Stimulated activated CD8-positive, alpha-beta memory T cell treated with anti-CD3 and anti-CD28 coated beads, Interleukin-7, amount 100 ng/mL, for 24 hours (primary cell): Measurements from ENCODE around the gene PPP1R14B.

Experiments used
- DNase-seq: peaks from one replicate; pipeline ENCODE4 v3.0.0-alpha.2; 2020; ENCODE audit warnings: low read depth

PPP1R14B gene

DNA sequence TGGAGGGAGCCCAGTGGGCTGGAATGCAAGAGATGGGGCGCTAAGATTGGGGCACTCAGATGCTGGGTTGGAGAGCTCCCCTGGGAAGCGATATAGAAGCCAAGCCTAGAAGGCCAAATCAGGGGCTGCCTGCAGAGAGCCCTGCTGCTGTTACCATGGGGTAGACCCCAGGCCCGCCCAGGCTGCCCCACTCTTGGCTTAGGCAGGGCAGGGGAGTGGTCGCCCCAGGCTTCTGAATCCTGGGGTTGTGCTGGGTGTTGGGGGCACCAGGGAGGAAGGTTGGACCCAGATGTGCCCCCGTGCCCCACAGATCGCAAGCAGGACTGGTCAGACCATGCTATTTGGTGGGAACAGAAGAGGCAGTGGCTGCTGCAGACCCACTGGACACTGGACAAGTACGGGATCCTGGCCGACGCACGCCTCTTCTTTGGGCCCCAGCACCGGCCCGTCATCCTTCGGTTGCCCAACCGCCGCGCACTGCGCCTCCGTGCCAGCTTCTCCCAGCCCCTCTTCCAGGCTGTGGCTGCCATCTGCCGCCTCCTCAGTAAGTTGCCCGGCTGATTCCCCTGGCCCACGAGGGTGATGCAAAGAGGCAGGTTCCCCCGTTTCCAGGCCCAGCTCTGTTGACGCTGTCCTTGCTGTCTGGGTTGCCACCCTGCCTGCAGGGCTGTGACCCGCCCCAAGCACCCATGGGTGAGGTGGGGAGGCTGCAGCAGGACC is 36.3 kb downstream of the PPP1R14B start:
- DNase-seq: no peak

DNA sequence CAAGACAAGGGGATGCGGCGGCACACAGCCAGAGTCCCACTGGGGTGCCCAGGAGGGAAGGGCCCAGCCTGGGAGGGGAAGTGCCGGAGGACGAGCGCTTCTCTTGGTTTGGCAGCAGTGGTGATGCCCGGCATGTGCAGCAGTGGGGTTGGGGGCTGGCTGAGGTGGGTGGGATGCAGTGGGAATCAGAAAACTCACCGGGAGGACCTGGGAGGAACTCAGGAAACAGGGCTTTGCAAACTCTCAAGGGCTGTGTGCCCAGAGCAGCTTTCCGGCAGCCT is 37.2 kb downstream of the PPP1R14B start:
- no peak for DNase-seq

- no peak for DNase-seq
Measured at GRCh38 chr11:64208796-64209562, 37.8 kb downstream of the PPP1R14B start.

- DNase-seq: no peak
Measured at GRCh38 chr11:64208086-64208795, 38.5 kb downstream of the PPP1R14B start.

- peak; percentile 80 for DNase-seq
Measured at GRCh38 chr11:64207256-64208085, 39.3 kb downstream of the PPP1R14B start.

GRCh38 chr11:64206457-64207255 is 40.1 kb downstream of the PPP1R14B start, which contains the start of gene FERMT3:
TSS of gene FERMT3 (plus strand) at chr11:64206721. CDS start at chr11:64207365, 644 bp downstream.
- no peak for DNase-seq

GRCh38 chr11:64204464-64204989 is 42.2 kb downstream of the PPP1R14B start:
- DNase-seq: no peak

DNA sequence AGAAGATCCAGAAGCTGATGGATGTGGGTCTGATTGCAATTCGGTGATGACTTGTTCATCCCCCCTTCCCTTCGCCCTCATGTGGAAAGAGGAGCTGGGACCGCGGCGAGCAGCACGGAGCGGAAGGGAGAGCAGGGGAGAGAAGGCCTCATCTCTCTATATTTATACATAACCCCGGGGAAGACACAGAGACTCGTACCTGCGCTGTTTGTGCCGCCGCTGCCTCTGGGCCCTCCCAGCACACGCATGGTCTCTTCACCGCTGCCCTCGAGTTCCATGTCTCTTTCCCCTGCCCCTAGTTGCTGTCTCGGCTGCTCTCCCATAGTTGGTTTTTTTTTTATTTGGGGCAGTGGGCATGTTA is 42.7 kb downstream of the PPP1R14B start:
- DNase-seq: no peak

- no peak for DNase-seq
Measured at GRCh38 chr11:64203421-64204079, 43.2 kb downstream of the PPP1R14B start.

- DNase-seq: no peak
Measured at GRCh38 chr11:64202992-64203391, 43.8 kb downstream of the PPP1R14B start.

DNA sequence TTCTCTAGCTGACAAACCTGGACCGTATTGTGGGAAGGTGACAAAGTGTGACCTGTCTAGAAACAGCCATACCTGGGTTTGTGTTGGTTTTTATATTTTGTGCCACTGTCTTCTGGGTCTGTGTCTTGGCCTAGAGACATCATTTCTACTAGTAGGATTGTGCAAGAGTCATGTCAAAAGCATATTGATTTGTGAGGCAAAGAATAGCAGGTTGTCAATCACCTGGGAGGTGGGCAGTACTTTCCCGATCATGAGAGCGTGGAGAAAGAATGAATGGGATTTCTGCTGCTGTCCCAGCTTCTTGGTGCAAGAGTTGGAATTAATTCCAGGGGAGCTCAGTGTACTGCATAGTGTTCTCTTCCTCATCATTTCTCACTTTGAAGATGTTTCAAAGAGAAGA is 45.2 kb downstream of the PPP1R14B start:
- no peak for DNase-seq

GRCh38 chr11:64198511-64198910 is 48.2 kb downstream of the PPP1R14B start:
- no peak for DNase-seq

GRCh38 chr11:64196626-64197025 is 50.1 kb downstream of the PPP1R14B start:
- no peak for DNase-seq
